ENCODE measurements around the gene RHOC. TPM values are rescaled to one million over a fixed set of nuclear protein-coding genes. Genes with fewer than 3 reads are reported as not detected.

RHOC gene
- total and polyA plus RNA-seq, 2 experiments from 2014 or later: 65.4 to 76.7 TPM

- Mint-ChIP-seq H3K36me3 (ENCODE audit: low read depth) (peaks cover 10% of the 10 kb centered on the region; the same call in 2 of the 3 replicates), H3K4me1 (peaks cover 22% of the 10 kb centered on the region), H3K27me3 (ENCODE audit: insufficient read depth, low read depth, poor library complexity) (no peaks in the 10 kb centered on the region), H3K27ac (no peak overlapping the region), H3K4me3 (no peak overlapping the region), H3K9me3 (no peaks in the 10 kb centered on the region)
- Histone ChIP-seq H4K20me1 (replicated peaks; ENCODE audit: insufficient read depth) (peaks cover 5% of the 10 kb centered on the region; the same call in 1 of the 2 replicates), H3K79me2 (replicated peaks; ENCODE audit: insufficient read depth) (peaks cover 9% of the 10 kb centered on the region), H3K27ac (ENCODE audit: low read depth) (no peak overlapping the region), H3K4me3 (no peak overlapping the region), H2AFZ (no peak overlapping the region), H3K36me3 (ENCODE audit: insufficient read depth) (no peaks in the 10 kb centered on the region; the same call in 1 of the 2 replicates), H3K4me2 (no peak overlapping the region), H3K27me3 (ENCODE audit: insufficient read depth) (no peaks in the 10 kb centered on the region), H3F3A (replicated peaks; ENCODE audit: low read depth) (no peaks in the 10 kb centered on the region), H3K4me1 (ENCODE audit: insufficient read depth) (no peaks in the 10 kb centered on the region; the same call in none of the 2 replicates), H3K9me2 (ENCODE audit: insufficient read depth) (no peaks in the 10 kb centered on the region)
- TF ChIP-seq ETS1 (IDR thresholded peaks at IDR 0.05) (no peak), CTCF (conservative IDR thresholded peaks at IDR 0.05; ENCODE audit: low read depth in 2 of 2) (no peak), ZNF114 (CRISPR knock-in tag; IDR thresholded peaks at IDR 0.05) (no peak), CREB1 (CRISPR knock-in tag; IDR thresholded peaks at IDR 0.05; ENCODE audit: low read depth) (no peak), REST (IDR thresholded peaks at IDR 0.05; ENCODE audit: unreplicated experiment) (no peak), EZH2 (IDR thresholded peaks at IDR 0.05; ENCODE audit: low read depth, unreplicated experiment) (no peak)
- DNase-seq (ENCODE audit: low spot score) (no peak), ATAC-seq (no peak)
Measured at GRCh38 chr1:112686417-112686816, 20.5 kb downstream of the RHOC start.

- Histone ChIP-seq H3K27me3 (ENCODE audit: insufficient read depth) (no peaks in the 10 kb centered on the region), H3K4me2 (no peak overlapping the region), H2AFZ (no peak overlapping the region), H3K27ac (ENCODE audit: low read depth) (no peak overlapping the region), H3F3A (replicated peaks; ENCODE audit: low read depth) (no peaks in the 10 kb centered on the region), H3K9me2 (ENCODE audit: insufficient read depth) (no peaks in the 10 kb centered on the region), H3K4me1 (ENCODE audit: insufficient read depth) (no peaks in the 10 kb centered on the region; the same call in none of the 2 replicates), H3K79me2 (replicated peaks; ENCODE audit: insufficient read depth) (peaks cover 12% of the 10 kb centered on the region), H4K20me1 (replicated peaks; ENCODE audit: insufficient read depth) (peaks cover 5% of the 10 kb centered on the region; the same call in 1 of the 2 replicates), H3K36me3 (ENCODE audit: insufficient read depth) (no peaks in the 10 kb centered on the region; the same call in 1 of the 2 replicates), H3K4me3 (no peak overlapping the region)
- DNase-seq (ENCODE audit: low spot score) (no peak), ATAC-seq (no peak)
- no peak overlapping the region for H3K27ac Mint-ChIP-seq
- TF ChIP-seq ZNF114 (CRISPR knock-in tag; IDR thresholded peaks at IDR 0.05) (no peak), JUNB (IDR thresholded peaks at IDR 0.05; ENCODE audit: unreplicated experiment) (no peak)
- H3K9me3 Mint-ChIP-seq: 0 out of 3 replicates have a peak, but pooled peaks cover 1% of the 10 kb centered on the region
- no peaks in the 10 kb centered on the region for H3K27me3 Mint-ChIP-seq (ENCODE audit: insufficient read depth, low read depth, poor library complexity)
- H3K4me3 Mint-ChIP-seq: no peak overlapping the region; the same call in 2 of the 3 replicates
- peaks cover 22% of the 10 kb centered on the region for H3K4me1 Mint-ChIP-seq
- peaks cover 10% of the 10 kb centered on the region; the same call in 2 of the 3 replicates for H3K36me3 Mint-ChIP-seq (ENCODE audit: low read depth)
Measured at GRCh38 chr1:112685913-112686312, 21.0 kb downstream of the RHOC start.

Data from GM23338 (cell line).